ENCODE results near the gene FAM221A. TPM values are rescaled to one million over a fixed set of nuclear protein-coding genes. Genes with fewer than 3 reads are reported as not detected.

FAM221A gene
- total RNA-seq, 1 experiment from 2014 or later = 12.0 TPM

GRCh38 chr7:23658831-23659427 is 21.1 kb upstream of the FAM221A start:
- intact Hi-C loops (cut with micrococcal nuclease; ENCODE audit: unreplicated experiment) = no loop called here
- no peak overlapping the region for H3K27ac ChIP-seq (ENCODE audit: low read depth, low read length, poor library complexity, severe bottlenecking)
- no peak for TF ChIP-seq EZH2 (IDR thresholded peaks at IDR 0.05; ENCODE audit: borderline replicate concordance, low read depth, low read length, poor library complexity, severe bottlenecking)
- TF ChIP-seq CTCF (conservative IDR thresholded peaks at IDR 0.05; ENCODE audit: low read depth, low read length) = no peak
- H3K4me1 ChIP-seq (ENCODE audit: insufficient read depth, low read length, poor library complexity, severe bottlenecking) = no peaks in the 10 kb centered on the region
- no TSS peak for BruUV-seq (replicated peaks)
- no peak overlapping the region for H3K4me3 ChIP-seq (ENCODE audit: low read depth, low read length, poor library complexity, severe bottlenecking)
- POLR2A ChIA-PET (ENCODE audit: low non-redundant PET) = no interaction called here
- no peaks in the 10 kb centered on the region for H3K27me3 ChIP-seq (replicated peaks; ENCODE audit: insufficient read depth, low read depth, low read length, poor library complexity)
- no peaks in the 10 kb centered on the region for H3K36me3 ChIP-seq (ENCODE audit: insufficient read depth, low read length, poor library complexity, severe bottlenecking)
- peaks cover 15% of the 10 kb centered on the region for H3K9me3 ChIP-seq (ENCODE audit: low read depth, low read length, poor library complexity, severe bottlenecking)
- CTCF ChIA-PET = no interaction called here
- no peak for DNase-seq (ENCODE audit: low spot score)

- BruUV-seq (replicated peaks) = no TSS peak
- no peak for TF ChIP-seq CTCF (conservative IDR thresholded peaks at IDR 0.05; ENCODE audit: low read depth, low read length)
- no peak for TF ChIP-seq EZH2 (IDR thresholded peaks at IDR 0.05; ENCODE audit: borderline replicate concordance, low read depth, low read length, poor library complexity, severe bottlenecking)
- ChIA-PET CTCF (no interaction called here), POLR2A (ENCODE audit: low non-redundant PET) (no interaction called here)
- intact Hi-C loops (cut with micrococcal nuclease; ENCODE audit: unreplicated experiment) = no loop called here
- Histone ChIP-seq H3K4me1 (ENCODE audit: insufficient read depth, low read length, poor library complexity, severe bottlenecking) (no peaks in the 10 kb centered on the region), H3K4me3 (ENCODE audit: low read depth, low read length, poor library complexity, severe bottlenecking) (no peak overlapping the region), H3K27ac (ENCODE audit: low read depth, low read length, poor library complexity, severe bottlenecking) (no peak overlapping the region), H3K27me3 (replicated peaks; ENCODE audit: insufficient read depth, low read depth, low read length, poor library complexity) (no peaks in the 10 kb centered on the region), H3K9me3 (ENCODE audit: low read depth, low read length, poor library complexity, severe bottlenecking) (peaks cover 7% of the 10 kb centered on the region), H3K36me3 (ENCODE audit: insufficient read depth, low read length, poor library complexity, severe bottlenecking) (no peaks in the 10 kb centered on the region)
- DNase-seq (ENCODE audit: low spot score) = no peak
Observed at GRCh38 chr7:23661385-23661784, 18.6 kb upstream of the FAM221A start.

GRCh38 chr7:23662124-23662983 is 17.6 kb upstream of the FAM221A start:
- Histone ChIP-seq H3K4me3 (ENCODE audit: low read depth, low read length, poor library complexity, severe bottlenecking) (no peak overlapping the region), H3K27me3 (replicated peaks; ENCODE audit: insufficient read depth, low read depth, low read length, poor library complexity) (no peaks in the 10 kb centered on the region), H3K27ac (ENCODE audit: low read depth, low read length, poor library complexity, severe bottlenecking) (no peak overlapping the region), H3K4me1 (ENCODE audit: insufficient read depth, low read length, poor library complexity, severe bottlenecking) (no peaks in the 10 kb centered on the region), H3K9me3 (ENCODE audit: low read depth, low read length, poor library complexity, severe bottlenecking) (peaks cover 7% of the 10 kb centered on the region), H3K36me3 (ENCODE audit: insufficient read depth, low read length, poor library complexity, severe bottlenecking) (no peaks in the 10 kb centered on the region)
- no peak for TF ChIP-seq EZH2 (IDR thresholded peaks at IDR 0.05; ENCODE audit: borderline replicate concordance, low read depth, low read length, poor library complexity, severe bottlenecking)
- no peak for TF ChIP-seq CTCF (conservative IDR thresholded peaks at IDR 0.05; ENCODE audit: low read depth, low read length)
- BruUV-seq (replicated peaks) = no TSS peak
- no peak for DNase-seq (ENCODE audit: low spot score)
- POLR2A ChIA-PET (ENCODE audit: low non-redundant PET) = no interaction called here
- intact Hi-C loops (cut with micrococcal nuclease; ENCODE audit: unreplicated experiment) = no loop called here
- CTCF ChIA-PET = no interaction called here

Measured in A673 (cell line).